HG03039 (cell line): ENCODE measurements around the gene PEAK1.

Source experiments
- ATAC-seq: cut with Tn5 transposase; IDR thresholded peaks from one replicate; pipeline ENCODE4 v1.9.1; 2021; ENCODE audit warnings: mild to moderate bottlenecking, moderate library complexity; ENCODE audit not compliant: unreplicated experiment

Gene PEAK1

GRCh38 chr15:77369168-77369567 lies 50.7 kb downstream of the PEAK1 start:
- ATAC-seq: no peak

DNA sequence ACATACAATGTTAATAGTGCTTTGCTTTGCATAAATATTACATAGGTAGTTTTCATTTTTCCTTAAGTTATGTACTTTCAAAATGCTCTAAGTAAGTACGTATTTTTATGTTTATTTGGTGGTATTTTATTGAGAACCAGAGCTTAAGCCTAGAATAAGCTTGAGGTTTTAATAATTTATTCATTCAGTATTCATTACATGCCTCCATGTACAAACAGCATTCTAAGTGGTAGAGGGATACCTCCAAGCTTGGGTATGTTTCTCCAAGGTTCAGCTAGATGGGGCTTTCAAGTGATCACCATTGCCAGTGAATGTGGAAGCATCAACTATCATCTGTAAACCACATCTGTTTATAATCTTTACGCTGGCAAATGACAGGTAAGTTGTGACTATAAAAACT lies 52.3 kb downstream of the PEAK1 start:
- no peak for ATAC-seq

GRCh38 chr15:77361456-77361855 lies 58.4 kb downstream of the PEAK1 start:
- ATAC-seq: no peak

DNA sequence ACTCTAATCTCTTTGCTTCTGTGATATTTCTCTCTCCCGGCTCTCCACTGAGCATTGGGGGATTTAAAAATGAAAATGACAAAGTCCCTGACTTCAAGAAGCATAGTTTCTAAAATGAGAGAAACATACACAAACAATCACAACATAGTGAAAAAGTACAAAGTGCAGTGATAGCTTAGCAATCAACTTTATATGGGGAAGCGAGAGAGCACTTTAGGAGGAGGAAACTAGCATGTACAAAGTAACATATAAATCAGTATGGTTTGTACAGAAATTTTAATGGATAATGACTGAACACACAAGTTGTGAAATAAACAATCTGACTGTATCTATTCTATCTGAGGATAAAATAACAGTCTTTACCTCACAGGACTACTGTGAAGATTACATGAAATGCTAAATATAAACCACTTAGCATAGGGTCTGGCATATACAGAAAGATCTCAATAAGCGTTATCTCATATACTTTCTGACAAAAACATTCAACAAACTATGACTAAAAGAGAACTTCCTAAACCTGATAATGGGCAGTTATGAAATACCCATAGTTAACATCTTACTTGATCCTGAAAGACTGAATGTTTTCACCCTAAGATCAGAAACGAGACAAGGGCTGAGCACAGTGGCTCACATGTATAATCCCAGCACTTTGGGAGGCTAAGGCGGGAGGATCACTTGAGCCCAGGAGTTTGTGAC lies 61.2 kb downstream of the PEAK1 start:
- ATAC-seq: no peak

DNA sequence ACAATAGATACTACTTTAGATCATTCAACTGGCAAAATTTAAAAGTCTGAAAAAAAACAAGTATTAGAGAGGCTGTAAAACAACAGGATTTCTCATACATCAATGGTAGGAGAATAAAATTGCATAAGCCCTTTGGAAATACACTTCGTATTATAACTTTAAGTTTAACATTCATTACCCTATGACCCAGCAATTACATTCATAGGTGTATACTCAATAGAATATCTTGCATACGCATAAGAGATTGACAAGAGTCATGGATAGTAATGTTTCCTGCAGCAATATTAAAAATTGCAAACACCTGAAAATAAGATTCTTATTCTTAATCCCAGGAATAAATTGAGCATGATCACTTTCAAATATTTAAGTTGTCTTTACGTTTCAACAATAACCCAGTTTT lies 63.6 kb downstream of the PEAK1 start:
- ATAC-seq: no peak

DNA sequence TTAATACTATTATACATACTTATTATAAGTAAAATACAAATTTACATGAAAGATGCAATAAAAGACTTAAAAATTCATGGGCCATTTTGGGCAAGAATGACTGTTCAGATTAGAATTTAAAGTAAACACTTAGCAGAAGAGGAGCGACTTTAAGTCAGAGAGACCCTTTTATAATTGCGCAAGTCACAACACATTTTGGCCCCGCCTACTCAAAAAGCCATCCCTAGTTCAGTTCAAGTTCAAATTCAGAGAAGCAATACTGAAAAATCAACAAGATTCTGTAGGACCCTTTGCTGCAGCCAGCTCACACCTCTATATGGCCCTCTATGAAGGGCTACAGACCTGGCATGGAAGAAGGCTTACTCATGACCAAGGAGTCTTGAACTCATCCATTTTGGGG lies 64.6 kb downstream of the PEAK1 start:
- ATAC-seq: no peak

- ATAC-seq: no peak
These were observed 65.8 kb downstream of the PEAK1 start for GRCh38 chr15:77354063-77354462.

GRCh38 chr15:77352887-77353286 lies 67.0 kb downstream of the PEAK1 start:
- no peak for ATAC-seq

GRCh38 chr15:77350792-77351191 lies 69.1 kb downstream of the PEAK1 start:
- ATAC-seq: no peak

GRCh38 chr15:77349666-77350065 lies 70.2 kb downstream of the PEAK1 start:
- ATAC-seq: no peak

GRCh38 chr15:77348511-77348910 lies 71.4 kb downstream of the PEAK1 start:
- no peak for ATAC-seq

DNA sequence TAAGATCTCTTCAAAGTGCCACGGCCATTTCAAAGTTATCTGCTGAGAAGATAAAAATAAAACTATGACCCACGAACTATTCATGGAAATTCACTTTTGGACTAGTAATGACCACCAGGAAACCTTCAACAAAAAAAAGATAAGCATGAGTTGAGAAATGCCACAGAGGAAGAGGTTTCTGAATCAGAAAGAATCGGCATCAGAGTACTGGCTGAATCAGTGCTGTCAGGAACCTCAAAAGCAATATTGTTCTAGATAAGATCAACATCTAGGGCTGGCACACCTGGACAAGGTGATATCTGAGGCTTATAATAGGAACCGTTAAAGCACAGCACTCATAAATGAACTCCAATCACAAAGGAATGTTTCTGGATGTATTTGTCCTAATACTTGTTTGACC lies 72.7 kb downstream of the PEAK1 start:
- no peak for ATAC-seq

GRCh38 chr15:77346245-77347036 lies 73.5 kb downstream of the PEAK1 start:
- ATAC-seq: no peak

- no peak for ATAC-seq
These were observed 77.1 kb downstream of the PEAK1 start for GRCh38 chr15:77342807-77343206.

DNA sequence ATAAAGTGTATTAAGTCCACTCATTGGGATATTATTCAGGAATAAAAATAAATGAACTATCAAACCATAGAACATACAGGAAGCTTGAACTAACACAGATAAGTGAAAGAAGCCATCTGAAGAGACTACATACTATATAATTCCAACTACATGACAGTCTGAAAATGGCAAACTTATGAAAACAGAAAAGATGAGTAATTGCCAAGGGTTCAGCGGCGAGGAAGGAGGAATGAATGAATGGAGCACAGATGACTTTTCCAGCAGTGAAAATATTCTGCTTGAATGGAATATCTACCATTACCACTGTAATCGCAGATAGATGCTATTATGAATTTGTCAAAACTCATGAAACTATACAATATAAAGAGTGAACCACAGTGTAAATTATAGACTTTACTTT lies 79.7 kb downstream of the PEAK1 start:
- ATAC-seq: no peak

DNA sequence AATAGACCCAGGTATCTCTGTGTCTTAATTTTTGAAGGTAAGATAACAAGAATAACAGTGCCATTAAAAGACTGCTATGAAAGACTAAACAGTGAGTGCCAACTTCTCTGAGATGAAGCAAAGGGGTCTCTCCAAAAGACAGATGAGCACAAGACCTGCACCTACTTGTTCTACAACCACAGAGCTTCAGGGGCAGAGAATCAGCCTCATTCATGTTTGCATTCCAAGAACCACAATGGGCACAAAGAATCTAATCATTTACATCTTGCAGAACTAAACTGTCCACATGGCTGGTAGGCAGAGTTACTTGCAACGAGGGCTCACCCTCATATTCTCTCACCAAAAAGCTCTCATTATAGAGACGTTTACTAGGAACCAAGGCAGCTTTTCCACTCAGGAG lies 83.9 kb downstream of the PEAK1 start:
- ATAC-seq: no peak

DNA sequence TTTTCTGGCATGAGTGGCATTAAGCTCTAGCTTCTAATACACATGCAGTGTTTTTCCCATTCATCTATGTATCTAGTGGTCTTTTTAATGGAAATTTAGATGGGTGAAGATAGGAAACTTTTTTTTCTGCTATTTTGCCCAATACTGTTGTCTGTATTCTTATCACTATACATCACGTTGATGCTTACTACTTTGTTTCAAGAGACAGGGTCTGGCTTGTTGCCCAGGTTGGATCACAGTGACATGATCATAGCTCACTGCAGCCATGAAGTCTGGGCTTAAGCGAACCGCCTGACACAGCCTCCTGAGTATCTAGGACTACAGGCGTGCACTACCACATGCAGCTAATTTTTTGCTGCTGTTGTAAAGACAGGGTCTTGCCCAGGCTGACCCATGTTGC lies 84.6 kb downstream of the PEAK1 start:
- ATAC-seq: no peak

DNA sequence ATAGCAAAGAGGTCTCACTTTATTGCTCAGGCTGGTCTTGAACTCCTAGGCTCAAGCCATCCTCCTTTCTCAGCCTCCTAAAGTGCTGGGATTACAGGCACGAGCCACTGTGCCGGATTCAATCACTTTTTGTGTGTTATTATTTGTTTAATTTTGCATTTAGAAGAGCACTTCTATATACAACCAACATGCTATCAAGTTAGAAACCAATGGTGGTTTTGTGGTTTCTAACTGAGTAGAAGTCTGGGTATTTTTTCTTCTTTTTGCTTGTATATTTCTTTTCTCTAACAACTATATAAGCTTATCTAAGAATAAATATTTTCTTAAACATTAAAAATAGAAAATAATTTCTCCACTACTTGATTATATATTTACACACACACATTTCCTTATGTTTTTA lies 86.7 kb downstream of the PEAK1 start:
- no peak for ATAC-seq

- no peak for ATAC-seq
These were observed 90.7 kb downstream of the PEAK1 start for GRCh38 chr15:77329202-77329601.

- no peak for ATAC-seq
These were observed 91.9 kb downstream of the PEAK1 start for GRCh38 chr15:77327844-77328529.

DNA sequence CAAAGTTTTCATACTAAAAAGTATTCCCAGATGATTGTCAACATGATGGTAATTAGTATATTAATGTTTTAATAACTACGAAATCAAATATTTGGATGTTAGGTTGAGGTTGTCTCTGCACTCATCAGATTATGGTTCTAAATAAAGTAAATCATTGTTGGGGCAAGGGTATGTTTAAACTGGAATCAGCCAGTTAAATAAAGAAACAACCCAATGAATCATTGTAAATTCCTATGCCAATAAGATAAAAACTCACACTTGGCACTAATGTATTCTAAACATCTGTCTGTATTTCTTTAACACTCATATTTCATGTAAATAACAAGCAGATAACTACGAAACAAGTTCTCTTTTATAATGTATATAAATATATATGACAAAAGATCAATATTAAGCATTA lies 92.7 kb downstream of the PEAK1 start:
- ATAC-seq: no peak

DNA sequence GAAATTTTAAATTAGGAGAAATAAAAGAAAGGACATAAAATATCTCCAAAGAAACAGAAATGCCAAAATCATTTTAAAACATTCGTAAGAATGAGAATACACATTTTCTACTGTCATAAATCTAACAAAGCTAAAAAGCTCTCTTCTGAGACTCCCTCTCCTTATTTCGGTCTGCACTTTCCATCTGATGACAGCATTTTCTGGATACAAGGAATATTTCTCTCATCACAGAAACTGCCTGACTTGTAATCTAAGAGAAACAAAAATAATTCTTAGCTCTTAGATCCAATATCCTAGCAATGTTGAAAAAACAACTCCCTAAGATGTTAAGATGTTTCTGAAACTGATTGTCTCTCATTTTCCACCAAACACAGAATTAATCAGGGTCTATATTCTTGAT lies 93.5 kb downstream of the PEAK1 start:
- ATAC-seq: no peak
